Right lobe of liver (tissue), 6 donors: ENCODE results near the gene FER. TPM values are rescaled to one million over a fixed set of nuclear protein-coding genes. Genes with fewer than 3 reads are reported as not detected.

Experiments
- ATAC-seq, 4 donors: fragments of 200-7000 bp; cut with Tn5 transposase; one replicate each; pipeline ENCODE4 v1.9.1; 2020; ENCODE audit warnings: mild to moderate bottlenecking in 4 of 4, moderate library complexity in 4 of 4
- DNase-seq, 3 donors: peaks; one replicate each; pipeline ENCODE4 v3.0.0-alpha.2; 2020
- H3K27ac ChIP-seq, 3 donors: fragments of 200-600 bp; one replicate each; pipeline ENCODE4 v1.8.0; 2022
- H3K27me3 ChIP-seq, 2 donors: fragments of 200-600 bp; one replicate each; pipeline ENCODE4 v1.8.0; 2022
- H3K36me3 ChIP-seq, 4 donors: fragments of 200-600 bp; sonication (generic) in 1 of 4; one replicate each; pipeline versions ENCODE4 v1.5.1 to v1.8.0; 2017 to 2022; ENCODE audit warnings: control low read depth in 1 of 4
- H3K4me1 ChIP-seq, 4 donors: fragments of 200-600 bp; sonication (generic) in 1 of 4; one replicate each; pipeline versions ENCODE4 v1.5.1 to v1.8.0; 2017 to 2022; ENCODE audit warnings: control low read depth in 1 of 4
- H3K4me3 ChIP-seq, 3 donors: fragments of 200-600 bp; one replicate each; pipeline ENCODE4 v1.8.0; 2022
- H3K9me3 ChIP-seq, 4 donors: fragments of 200-600 bp; sonication (generic) in 1 of 4; one replicate each; pipeline versions ENCODE4 v1.5.1 to v1.8.0; 2017 to 2022; ENCODE audit warnings: control low read depth in 1 of 4
- CTCF ChIP-seq, 4 donors: fragments of 200-600 bp in 3 of 4; fragments of 450-650 bp in 1 of 4; IDR thresholded peaks; one replicate each; pipeline versions ENCODE4 v1.5.1 to v1.8.0; 2016 to 2022; ENCODE audit warnings: antibody characterized with exemption in 4 of 4, mild to moderate bottlenecking in 2 of 4
- POLR2A ChIP-seq: fragments of 450-650 bp; IDR thresholded peaks from one replicate; pipeline ENCODE4 v1.6.1; 2017; ENCODE audit warnings: antibody characterized with exemption, mild to moderate bottlenecking
- WGBS: methylation state at CpG from one replicate; pipeline ENCODE4 v1.1.6; 2018; ENCODE audit warnings: low coverage, low lambda C conversion rate; ENCODE audit not compliant: insufficient coverage; ENCODE audit errors: missing lambda C conversion rate; 5-methylcytosine and 5-hydroxymethylcytosine counted together
- intact Hi-C, 2 donors: fragments of 100-400 bp; cut with DNase I; formaldehyde crosslinking; loops; one replicate each; pipeline versions ENCODE4 v1.11.2 to v1.14.1; 2022
- total RNA-seq, 6 experiments: library from RNA; depleted of rRNA in 2 of 6; stranded (reverse); fragments of >200 nt in 2 of 6; fragmentation: NEBNext Ultra II Directional in 3 of 6; extraction: Animal tissue kit (Norgen Biotek cat#: 25700) in 3 of 6; gene quantifications; one replicate each; pipeline versions ENCODE4 v1.1.0 to v1.2.4, GENCODE V29; 2016 to 2023
- donor health status: DM: no; HTN: yes; CAD: no.
- donor health status: DM: no; HTN: no; CAD: no.
- donor health status: DM: no; HTN: no; CAD: no.
- donor health status: DM: no; HTN: yes; CAD: no.
- donor health status: DM: no; HTN: yes; CAD: no.

Gene FER
- total RNA-seq, 6 experiments from 2014 or later, result 2.6 to 10.9 (median 5.0) TPM

GRCh38 chr5:109173036-109173794, 425.5 kb downstream of the FER start:
- TF ChIP-seq CTCF (IDR thresholded peaks at IDR 0.05) (no peak), POLR2A (no peak)
- no peaks in the 10 kb centered on the region for H3K4me1 ChIP-seq
- H3K36me3 ChIP-seq, result no peaks in the 10 kb centered on the region
- H3K9me3 ChIP-seq, result no peaks in the 10 kb centered on the region
- no peak overlapping the region for H3K27ac ChIP-seq
- no peak overlapping the region for H3K4me3 ChIP-seq
- ATAC-seq (no peak), DNase-seq (no peak)
- intact Hi-C loops, result no loop called here
- 86% methylated on average over 1 of the region's 2 CpGs for WGBS
- no peaks in the 10 kb centered on the region for H3K27me3 ChIP-seq

GRCh38 chr5:109177227-109177626, 429.5 kb downstream of the FER start:
- TF ChIP-seq CTCF (IDR thresholded peaks at IDR 0.05) (no peak), POLR2A (no peak)
- H3K27me3 ChIP-seq, result no peaks in the 10 kb centered on the region
- H3K4me3 ChIP-seq, result no peak overlapping the region
- H3K9me3 ChIP-seq, result no peaks in the 10 kb centered on the region
- ATAC-seq (no peak), DNase-seq (no peak)
- intact Hi-C loops, result no loop called here
- no peaks in the 10 kb centered on the region for H3K36me3 ChIP-seq
- H3K4me1 ChIP-seq, result no peaks in the 10 kb centered on the region
- no peak overlapping the region for H3K27ac ChIP-seq
- WGBS, result 85% methylated on average over 2 of the region's 2 CpGs

GRCh38 chr5:109177782-109178181, 430.1 kb downstream of the FER start:
- Histone ChIP-seq H3K27ac (no peak overlapping the region), H3K4me3 (no peak overlapping the region), H3K4me1 (no peaks in the 10 kb centered on the region), H3K9me3 (no peaks in the 10 kb centered on the region), H3K36me3 (no peaks in the 10 kb centered on the region), H3K27me3 (no peaks in the 10 kb centered on the region)
- intact Hi-C loops, result no loop called here
- no peak for TF ChIP-seq POLR2A
- no peak for TF ChIP-seq CTCF (IDR thresholded peaks at IDR 0.05)
- DNase-seq (no peak), ATAC-seq (no peak)

GRCh38 chr5:109180668-109181067, 433.0 kb downstream of the FER start:
- TF ChIP-seq CTCF (IDR thresholded peaks at IDR 0.05) (no peak), POLR2A (no peak)
- H3K27ac ChIP-seq, result no peak overlapping the region
- H3K4me1 ChIP-seq, result no peaks in the 10 kb centered on the region
- no peaks in the 10 kb centered on the region for H3K27me3 ChIP-seq
- ATAC-seq, result no peak
- WGBS, result 91% methylated on average over 4 of the region's 4 CpGs
- H3K36me3 ChIP-seq, result no peaks in the 10 kb centered on the region
- DNase-seq, result no peak
- no peaks in the 10 kb centered on the region for H3K9me3 ChIP-seq
- intact Hi-C loops, result no loop called here
- H3K4me3 ChIP-seq, result no peak overlapping the region

- 87% methylated on average over 3 of the region's 3 CpGs for WGBS
- ATAC-seq (no peak), DNase-seq (no peak)
- TF ChIP-seq POLR2A (no peak), CTCF (IDR thresholded peaks at IDR 0.05) (no peak)
- Histone ChIP-seq H3K4me1 (peaks cover 0 to 7% (median 0%) of the 10 kb centered on the region in 4 donors), H3K27ac (no peak overlapping the region), H3K36me3 (no peaks in the 10 kb centered on the region), H3K27me3 (no peaks in the 10 kb centered on the region), H3K9me3 (no peaks in the 10 kb centered on the region), H3K4me3 (no peak overlapping the region)
- intact Hi-C loops, result no loop called here
Observed at GRCh38 chr5:109186759-109187158, 439.1 kb downstream of the FER start.
